HG03103 (cell line): Measurements from ENCODE around the gene MRPS7.
"Not testable (repeated sequence)": the region's sequence is repeated elsewhere in the genome, so short reads cannot be mapped to it uniquely, and the experiment has no call there.

Experiments
- ATAC-seq: cut with Tn5 transposase; IDR thresholded peaks from one replicate; pipeline ENCODE4 v1.9.1; 2021; ENCODE audit warnings: low read depth; ENCODE audit not compliant: unreplicated experiment

Gene MRPS7

DNA sequence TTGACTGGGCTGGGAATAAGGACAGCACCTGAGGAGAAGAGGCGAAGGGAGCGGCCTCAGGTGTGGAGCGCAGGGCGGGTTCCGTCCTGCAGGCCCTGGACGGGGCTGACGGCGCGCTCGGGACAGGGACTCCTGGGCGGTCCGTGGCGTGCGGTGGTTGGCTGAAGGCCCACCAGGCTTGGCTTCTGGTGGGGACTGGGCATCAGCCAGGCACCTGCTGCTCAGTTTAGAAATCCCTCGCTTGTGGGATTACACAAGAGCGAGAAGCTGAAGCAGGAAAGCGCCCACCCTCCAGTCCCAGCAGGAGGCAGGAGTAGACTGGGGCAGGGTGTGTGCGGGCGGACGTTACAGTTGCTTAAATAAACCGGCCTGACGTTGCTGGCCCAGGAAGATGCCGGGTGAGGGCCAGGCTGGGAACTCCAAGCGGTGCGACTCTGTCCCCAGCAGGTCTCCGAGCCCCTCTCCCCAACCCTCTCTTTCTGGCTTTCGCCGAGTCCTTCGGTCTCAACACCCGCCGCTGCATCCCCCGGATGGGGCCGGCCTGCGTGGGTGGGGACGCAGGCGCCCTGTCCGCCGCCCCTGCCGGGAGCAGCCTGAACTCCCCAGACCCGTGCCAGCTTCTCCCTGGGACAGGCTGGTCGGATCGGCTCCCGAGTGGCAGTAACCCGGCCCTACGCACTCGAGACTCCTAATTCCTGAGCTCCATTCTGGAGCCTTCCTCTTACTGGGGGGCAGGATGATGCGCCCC is 8.7 kb downstream of the MRPS7 start:
- ATAC-seq = peak; percentile 18

DNA sequence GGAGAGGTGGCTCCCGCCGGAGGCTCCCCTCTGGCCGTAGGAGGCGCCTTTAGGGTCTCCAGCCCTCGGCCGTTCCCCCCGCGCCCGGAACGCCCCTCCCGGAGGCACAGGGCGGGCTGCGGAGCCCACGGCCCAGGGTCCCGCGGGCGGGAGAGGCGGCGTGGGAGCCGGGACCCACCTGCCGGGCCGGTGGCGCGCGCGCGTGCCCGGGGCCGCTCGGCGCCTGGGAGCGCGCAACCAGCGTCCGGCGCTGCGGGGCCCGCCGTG is 9.2 kb downstream of the MRPS7 start, which contains the start of gene MIF4GD:
MIF4GD (minus strand) TSS at position 266 of the 267 bp plus-strand sequence. CDS start 1,036 bp downstream, outside the sequence.
- no peak for ATAC-seq

DNA sequence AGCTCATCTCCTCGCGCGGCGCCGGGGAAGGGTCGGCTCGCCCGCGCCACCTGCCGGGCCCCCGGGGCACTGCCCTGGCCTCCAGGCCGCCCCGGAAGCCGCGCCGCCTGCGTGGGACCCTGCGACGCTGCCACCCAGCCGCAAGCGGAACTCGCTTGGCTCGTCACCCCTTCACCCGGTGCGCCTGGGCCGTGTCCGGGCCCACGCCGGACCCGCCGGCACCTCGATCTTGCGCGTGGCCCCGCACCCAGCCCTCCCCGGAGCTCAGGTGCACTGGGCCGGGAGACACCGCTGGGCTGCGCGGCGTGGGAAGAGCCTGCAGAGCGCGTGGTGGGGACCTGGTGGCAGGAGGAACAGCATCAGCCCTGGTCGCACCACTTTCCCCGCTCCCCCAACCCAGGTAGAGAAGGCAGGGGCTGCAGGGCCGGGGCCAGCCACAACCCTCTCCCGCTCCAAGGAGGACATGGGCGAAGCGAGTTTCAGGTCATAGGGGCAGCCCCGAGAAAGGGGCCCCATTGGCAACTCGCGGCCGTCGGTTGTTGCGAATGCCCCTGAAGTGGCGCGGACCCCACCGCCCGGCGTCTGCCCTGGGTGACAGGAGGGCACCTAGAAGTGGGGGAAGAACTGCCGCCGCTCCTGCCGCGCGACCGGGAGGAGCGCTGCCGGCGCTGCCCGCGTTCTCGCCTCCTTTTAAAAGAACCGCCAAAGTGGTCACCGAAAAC is 9.7 kb downstream of the MRPS7 start:
- peak; percentile 64 for ATAC-seq

DNA sequence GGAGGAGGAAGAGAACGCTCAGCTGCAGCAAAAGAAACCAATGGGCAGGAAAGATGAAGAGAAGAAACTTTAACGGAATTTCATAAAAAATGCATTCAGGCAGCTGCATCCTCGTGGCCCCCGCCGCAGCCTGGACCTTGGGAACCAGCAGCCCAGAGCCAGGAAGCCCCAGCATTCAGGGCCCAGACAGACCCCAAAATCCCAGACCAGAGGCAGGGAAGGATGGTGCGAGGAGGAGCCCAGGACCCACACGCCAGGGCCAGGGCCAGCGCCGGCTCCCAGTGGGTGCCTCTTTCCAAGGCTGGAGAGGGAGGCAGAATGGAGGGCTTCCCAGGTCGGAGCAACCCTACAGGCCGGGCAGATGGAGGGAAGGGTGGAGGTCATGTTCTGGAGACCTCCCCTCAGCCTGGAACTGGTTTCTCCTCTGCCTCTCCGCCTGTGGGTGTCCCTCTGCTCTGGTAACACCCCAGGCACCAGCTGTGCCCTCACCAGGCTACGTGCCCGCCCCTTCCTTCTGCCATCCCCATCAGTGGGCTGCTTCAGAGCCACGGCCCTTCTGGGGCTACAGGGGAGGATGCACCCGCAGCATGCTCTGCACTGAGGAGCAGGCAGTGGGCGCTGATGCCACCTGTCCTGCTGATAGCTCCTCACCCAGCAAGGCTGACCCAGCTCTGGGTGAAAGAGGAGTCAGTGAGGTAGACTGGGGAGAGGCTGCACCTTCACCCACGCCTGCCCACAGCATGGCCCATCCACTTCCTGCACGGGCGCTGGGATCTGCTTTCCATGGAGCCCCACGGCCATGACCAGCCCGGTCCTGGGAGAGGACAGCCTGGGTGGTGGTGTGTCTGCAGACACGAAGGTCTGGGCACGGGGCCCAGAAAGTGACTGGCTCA is 10.5 kb downstream of the MRPS7 start:
- no peak for ATAC-seq

DNA sequence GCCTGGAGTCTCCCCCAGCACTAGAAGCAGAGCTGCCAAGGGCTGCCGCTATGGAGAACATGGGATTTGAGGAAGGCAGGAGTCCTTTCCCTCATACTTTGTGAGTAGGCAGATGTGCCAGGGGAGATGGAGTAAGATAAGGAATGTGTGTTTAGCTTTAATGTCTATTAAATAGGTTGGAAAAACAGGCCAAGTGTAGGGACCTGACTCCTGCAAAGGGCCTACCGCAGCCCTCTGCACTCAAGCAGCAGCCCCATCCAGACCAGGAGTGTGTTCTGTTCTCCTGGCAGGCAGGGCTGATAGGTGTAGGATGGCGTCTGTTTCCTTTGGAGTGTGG is 11.1 kb downstream of the MRPS7 start:
- no peak for ATAC-seq

DNA sequence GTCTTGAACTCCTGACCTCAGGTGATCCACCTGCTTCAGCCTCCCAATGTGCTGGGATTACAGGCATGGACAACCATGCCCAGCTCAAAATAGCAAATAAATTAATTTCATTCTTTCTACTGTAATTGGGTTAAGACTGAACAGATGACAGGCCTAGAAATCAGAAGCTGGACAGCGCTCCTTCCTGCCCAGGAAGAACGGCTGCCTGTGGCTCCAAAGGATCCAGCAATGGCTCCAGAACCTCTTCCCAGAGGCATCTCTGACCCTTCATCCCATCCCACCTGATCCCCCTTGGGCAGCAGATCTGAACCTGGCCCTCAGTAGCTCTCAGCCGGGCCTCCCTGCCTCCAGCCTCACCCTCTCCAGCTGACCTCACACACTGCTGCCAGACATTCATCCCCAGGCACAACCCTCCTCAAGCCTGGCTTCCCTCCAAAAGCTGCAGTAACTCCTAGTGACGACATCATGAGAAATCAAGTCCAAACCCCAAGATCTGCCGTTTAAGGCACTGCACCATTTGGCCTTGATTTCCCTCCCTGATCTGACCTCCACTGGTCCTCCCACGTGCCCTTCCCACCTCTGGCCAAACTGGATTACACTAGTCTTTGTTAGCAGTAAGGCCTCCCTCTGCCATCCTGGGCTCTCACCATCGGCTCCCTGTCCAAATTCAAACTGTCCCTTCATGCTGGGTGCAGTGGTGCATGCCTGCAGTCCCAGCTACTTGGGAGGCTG is 12.5 kb downstream of the MRPS7 start:
- no peak for ATAC-seq

DNA sequence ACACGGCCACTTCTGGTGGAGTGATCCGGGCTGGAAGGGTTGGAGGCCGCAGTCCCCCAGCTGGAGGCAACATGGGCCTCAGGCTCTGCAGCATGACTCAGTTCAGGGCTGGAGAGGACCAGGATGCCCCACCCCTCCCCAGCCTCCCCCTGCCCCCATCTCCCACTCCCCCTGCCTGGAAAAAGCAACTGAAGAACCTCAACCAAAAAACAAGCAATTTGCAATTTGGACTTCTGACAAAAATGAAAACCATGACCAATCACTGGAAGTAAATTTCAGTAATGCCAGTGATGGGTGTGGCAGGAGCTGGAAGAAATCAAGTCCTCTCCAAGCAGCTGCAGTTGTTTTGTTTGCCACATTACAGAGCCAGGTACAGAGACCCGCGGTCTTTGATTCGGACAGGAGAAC is 16.0 kb downstream of the MRPS7 start:
- ATAC-seq = no peak

DNA sequence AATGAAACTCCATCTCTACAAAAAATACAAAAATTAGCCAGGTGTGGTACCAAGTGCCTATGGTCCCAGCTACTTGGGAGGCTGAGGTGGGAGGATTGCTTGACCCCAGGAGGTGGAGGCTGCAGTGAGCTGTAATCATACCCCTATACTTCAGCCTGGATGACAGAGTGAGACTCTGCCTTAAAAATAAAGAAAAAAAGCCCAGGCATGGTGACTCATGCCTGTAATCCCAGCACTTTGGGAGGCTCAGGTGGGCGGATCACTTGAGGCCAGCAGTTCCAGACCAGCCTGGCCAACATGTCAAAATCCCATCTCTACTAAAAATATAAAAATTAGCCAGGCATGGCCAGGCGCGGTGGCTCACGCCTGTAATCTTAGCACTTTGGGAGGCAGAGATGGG is 18.5 kb downstream of the MRPS7 start:
- ATAC-seq = not testable (repeated sequence)

DNA sequence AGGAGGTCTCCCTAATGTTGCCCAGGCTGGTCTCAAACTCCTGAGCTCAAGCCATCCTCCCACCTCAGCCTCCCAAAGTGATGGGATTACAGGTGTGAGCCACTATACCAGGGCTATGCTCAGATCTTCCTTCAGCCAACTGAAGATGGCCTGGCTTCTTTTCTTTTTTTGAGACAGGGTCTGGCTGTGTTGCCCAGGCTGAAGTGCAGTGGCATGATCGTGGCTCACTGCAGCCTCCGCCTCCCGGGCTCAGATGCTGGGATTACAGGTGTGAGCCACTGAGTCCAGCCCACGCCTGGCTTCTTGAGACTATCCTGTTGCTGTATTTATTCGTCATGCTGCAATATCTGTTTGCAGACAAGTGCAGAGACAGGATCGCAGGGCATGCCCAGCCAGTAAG is 23.4 kb downstream of the MRPS7 start:
- no peak for ATAC-seq

DNA sequence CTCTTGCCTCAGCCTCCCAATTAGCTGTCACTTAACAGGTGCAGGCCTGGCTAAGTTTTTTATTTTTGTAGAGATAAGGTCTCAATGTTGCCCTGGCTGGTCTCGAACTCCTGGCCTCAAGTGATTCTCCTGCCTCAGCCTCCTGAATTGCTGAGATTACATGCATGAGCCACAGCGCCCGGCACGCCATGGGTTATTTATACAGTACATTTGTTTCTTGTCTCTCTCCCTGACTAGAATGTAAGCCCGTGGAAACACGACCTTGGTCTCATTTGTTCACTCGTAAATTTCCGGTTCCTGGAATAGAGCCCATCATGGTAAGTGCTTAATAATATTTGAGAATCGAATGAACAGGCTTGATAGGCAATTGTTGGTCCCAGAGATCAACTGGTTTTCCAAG is 25.5 kb downstream of the MRPS7 start:
- no peak for ATAC-seq

DNA sequence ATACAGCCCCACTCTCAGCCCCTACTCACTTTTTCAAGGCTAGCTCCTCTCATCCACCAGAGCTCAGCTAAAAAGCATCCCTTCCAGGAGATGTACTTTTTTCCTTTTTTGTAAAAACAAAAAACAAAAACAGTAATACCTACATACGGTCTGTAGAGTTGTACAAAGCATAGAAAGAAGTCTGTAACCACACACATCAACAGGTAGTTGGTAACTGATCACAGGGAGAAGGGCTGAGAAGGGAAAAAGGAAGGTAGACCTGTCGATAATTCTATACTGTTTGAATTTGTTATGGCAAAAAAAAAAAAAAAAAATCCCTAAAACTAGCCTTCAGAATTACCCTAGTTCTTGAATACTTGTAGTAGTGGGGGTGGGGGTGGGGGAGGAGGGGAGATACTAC is 26.7 kb downstream of the MRPS7 start:
- no peak for ATAC-seq

DNA sequence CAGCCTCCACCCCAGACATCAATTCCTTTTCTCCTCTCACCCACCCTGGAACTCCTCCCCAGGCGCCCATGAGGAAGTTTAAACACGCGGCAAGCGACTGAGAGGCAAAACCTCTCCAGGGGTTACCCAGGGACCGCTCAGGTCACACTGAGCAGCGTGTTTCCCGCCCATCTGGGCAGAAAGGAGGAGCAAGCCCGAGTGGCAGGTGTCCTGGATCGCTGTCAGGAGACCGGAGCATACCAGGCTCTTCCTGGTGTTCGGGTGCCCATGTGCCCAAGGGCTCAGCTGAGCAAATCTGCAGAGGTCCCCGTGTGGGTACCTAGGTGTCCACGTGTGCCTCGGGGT is 27.1 kb downstream of the MRPS7 start:
- ATAC-seq = peak; percentile 1

DNA sequence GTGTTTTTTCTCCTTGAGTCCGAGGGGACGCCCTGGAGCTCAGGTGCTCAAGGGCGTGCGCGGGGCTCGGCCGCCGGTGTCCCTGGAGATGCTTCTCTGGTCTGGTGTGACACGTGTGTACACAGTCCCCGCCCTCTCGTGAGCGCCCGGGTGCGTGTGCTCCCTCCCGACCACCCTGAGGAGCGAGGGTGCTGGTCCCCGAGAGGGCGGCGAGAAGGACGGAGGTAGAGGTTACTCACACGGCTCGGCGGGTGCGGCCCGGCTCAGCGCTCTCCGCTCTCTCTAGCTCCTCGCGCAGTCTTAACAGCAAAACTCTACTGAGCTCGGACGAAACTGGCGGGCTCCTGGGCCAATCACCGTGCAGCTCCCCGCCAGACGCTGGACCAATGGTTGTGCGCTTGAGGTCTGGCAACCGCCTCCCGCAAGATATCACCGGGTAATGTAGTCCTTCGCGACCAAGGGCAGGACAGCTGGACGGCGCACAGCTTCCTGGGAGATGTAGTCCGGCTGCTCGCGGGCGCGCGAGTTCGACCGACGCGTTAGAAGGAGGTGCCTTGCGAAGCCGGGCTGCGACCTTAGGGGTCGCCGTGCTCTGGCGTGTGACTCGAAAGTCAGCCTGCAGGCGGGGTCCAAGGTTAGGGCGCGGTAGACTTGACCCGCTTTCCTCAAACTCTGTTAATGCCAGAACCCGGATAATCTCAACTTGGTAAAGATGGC is 27.6 kb downstream of the MRPS7 start, which contains the start of gene SLC25A19:
SLC25A19 (minus strand) TSS at position 319 of the 717 bp plus-strand sequence. CDS start 2,669 bp downstream, outside the sequence.
- peak; percentile 87 for ATAC-seq

DNA sequence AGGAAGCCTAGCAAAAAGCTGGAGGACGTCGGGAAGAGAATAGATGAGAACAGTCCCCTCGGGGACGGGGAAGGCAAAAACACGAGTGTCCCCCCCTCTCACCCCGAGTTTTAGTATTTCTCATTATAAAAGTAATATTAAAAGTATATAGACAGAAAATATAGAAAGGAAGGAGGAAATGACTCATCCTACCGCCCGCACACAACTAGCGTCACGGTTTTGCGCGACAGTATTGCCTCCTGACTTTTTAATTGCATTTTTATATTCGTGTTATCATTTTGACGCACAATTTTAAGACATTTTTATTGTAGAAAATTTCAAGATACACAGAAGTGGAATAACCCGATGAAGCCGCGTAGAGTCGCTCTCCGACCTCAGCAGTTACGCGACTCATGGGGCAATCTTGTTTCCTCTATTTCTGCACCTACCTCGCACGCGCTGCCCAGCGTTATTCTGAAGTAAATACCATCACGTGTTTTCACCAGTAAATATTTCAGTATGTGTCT is 28.2 kb downstream of the MRPS7 start:
- no peak for ATAC-seq

DNA sequence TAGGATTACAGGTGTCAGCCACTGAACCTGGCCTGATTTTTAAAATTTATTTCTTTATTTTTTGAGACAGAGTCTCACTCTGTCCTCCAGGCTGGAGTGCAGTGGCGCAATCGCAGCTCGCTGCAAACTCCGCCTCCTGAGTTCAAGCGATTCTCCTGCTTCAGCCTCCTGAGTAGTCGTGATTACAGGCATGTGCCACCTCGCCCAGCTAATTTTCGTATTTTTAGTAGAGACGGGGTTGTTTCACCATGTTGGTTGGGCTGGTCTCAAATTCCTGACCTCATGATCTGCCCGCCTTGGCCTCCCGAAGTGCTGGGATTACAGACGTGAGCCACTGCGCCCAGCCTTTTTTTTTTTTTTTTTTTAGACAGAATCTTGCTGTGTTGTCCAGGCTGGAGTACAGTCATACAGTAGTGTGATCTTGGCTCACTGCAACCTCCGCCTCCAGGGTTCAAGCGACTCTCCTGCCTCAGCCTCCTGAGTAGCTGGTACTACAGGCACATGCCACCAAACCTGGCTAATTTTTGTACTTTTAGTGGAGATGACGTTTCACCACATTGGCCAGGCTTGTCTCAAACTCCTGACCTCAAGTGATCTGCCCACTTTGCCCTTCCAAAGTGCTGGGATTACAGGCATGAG is 31.2 kb downstream of the MRPS7 start:
- ATAC-seq = not testable (repeated sequence)

DNA sequence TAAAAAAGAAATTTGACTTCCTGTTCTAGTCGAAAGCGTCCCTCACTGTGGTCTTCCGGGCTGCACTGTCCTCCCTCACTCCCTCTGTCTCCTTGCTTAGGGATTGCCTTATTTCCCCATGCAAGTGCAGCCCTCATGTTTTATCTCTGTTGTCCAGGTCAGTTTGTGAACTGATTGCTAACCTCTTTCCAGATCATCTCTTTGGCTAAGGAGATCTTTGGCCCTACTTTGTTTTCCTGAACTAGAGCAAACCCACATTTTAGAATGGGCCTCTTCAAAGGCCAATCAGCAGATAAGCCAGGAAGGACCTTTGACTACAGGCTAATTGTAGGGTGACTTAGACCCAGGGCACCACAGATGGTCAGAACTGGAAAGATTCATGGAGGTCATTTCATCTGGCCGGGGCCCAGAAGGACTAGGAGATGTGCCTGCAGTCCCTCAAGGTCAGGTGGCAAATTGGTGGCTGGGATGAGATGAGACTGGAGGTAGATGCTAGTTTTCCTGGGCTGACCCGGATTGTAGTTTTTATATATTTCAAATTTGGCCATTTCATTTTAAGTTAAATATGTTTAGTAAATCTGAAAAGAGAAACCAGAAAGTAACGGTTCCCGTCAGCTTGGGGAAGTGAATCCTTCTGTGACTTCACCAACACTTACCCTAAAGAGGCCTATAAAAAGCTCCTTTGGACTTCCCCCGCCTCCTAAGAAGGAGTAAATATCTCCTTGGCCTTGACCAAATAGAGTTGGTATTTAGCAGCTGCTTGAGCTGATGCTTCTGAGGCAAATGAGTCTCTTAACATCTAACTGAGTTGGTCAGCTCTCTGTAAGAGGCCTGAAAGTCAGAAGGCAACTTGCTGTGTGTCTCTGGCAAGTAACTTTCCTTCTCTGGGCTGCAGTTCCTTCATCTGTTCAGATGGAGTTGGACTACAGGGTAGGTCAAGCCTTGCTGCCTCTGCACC is 33.8 kb downstream of the MRPS7 start:
- peak; percentile 56 for ATAC-seq

DNA sequence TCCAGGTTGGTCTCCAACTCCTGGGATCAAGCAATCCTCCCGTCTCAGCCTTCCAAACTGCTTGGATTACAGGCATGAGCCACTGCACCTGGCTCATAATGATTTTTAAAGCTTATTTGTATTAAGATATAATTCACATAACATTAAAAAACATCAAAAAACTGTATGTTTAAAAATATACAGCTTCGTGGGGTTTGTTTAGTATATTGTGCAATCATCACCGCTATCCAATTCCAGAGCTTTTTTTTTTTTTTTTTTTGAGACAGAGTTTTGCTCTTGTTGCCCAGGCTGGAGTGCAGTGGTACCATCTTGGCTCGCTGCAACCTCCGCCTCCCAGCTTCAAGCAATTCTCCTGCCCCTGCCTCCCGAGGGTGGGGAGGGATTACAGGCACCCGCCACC is 38.6 kb downstream of the MRPS7 start:
- no peak for ATAC-seq

DNA sequence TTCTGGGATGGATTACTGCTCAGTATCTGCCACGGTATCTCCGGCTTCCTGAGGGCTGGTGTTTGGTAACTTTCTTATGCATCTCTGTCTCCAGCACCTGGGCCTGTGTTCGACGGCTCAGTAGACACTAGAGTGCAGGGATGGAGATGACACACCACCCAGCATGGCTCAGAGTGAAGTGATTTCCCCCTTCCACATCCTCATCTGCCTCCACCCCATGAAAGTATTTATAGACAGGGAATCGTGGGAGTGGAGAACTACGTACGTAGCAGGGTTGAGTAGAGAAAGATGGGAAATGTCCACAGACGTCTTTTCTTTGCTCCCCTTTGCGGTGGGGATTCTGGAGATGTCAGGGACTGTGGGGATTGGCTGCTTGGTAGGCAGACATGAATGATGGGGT is 39.4 kb downstream of the MRPS7 start:
- no peak for ATAC-seq
